Measurements from ENCODE around the gene FNTB. TPM values are rescaled to one million over a fixed set of nuclear protein-coding genes. Genes with fewer than 3 reads are reported as not detected.

The FNTB gene
- total and polyA plus RNA-seq, 9 of the 15 experiments (the other 6 are each of a cell fraction or from before 2014, with no cell fraction given), result 6.9 to 23.2 (median 12.2) TPM

DNA sequence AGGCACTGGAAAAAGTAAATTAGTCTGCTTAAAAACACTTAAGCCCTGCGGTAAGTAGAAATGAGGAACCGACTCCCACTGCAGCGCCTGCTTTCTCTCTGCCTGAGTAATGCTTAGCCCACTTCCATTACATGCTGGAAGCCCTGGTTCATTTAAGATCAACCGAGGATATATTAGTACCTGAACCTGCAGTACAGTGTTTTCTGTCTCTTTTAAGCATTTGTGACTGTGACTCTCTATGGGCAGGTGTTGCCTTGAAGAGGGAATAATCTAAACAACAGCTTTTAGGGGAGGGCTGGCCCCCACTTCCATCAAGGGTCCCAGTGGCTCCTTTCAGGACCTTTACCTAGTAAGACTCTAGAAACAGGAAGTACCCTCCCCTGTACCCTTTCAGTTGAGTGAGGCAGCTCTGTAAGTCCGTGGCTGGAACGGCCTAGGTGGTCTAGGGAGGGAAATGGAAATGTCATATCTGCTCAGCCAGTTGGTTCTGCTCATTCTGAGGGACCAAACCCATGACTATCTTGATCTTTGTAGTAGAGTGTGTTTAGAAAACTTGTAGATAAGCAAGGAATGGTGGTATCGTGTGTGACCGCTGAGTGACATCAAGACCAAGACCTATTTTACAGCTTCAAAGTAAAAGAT lies 56.2 kb downstream of the FNTB start (continued):
- no peak for TF ChIP-seq THRB (CRISPR knock-in tag; conservative IDR thresholded peaks at IDR 0.05)
- TF ChIP-seq ETV5 (CRISPR knock-in tag; IDR thresholded peaks at IDR 0.05; ENCODE audit: low read depth), result 0 out of 2 replicates have a peak, but pooled peaks have one; percentile 43
- TF ChIP-seq ZBTB1 (CRISPR knock-in tag; IDR thresholded peaks at IDR 0.05; ENCODE audit: borderline replicate concordance, low read depth), result no peak
- TF ChIP-seq HDAC6 (IDR thresholded peaks at IDR 0.05; ENCODE audit: low read depth, low read length), result no peak
- peak; percentile 91 for TF ChIP-seq FOXM1 (IDR thresholded peaks at IDR 0.05; ENCODE audit: low read depth)
- no peak for TF ChIP-seq FOXM1 (CRISPR knock-in tag; IDR thresholded peaks at IDR 0.05; ENCODE audit: low read depth)
- peak; percentile 40; the same call in 1 of the 2 replicates for TF ChIP-seq EP400 (IDR thresholded peaks at IDR 0.05)
- TF ChIP-seq MTF1 (CRISPR knock-in tag; IDR thresholded peaks at IDR 0.05; ENCODE audit: borderline replicate concordance), result no peak
- TF ChIP-seq MYC (IDR thresholded peaks at IDR 0.05; ENCODE audit: low read depth, low read length), result peak; percentile 53; the same call in 1 of the 2 replicates
- no peak for TF ChIP-seq MYC (CRISPR knock-in tag; IDR thresholded peaks at IDR 0.05; ENCODE audit: borderline replicate concordance, low read depth)
- no peak for TF ChIP-seq ZNF551 (CRISPR knock-in tag; IDR thresholded peaks at IDR 0.05)
- no peak for TF ChIP-seq CHD1 (IDR thresholded peaks at IDR 0.05; ENCODE audit: low read length)
- peak; percentile 87 for TF ChIP-seq PKNOX1 (IDR thresholded peaks at IDR 0.05)
- no peak for TF ChIP-seq ZBTB40 (IDR thresholded peaks at IDR 0.05)
- TF ChIP-seq ZBTB40 (CRISPR knock-in tag; IDR thresholded peaks at IDR 0.05), result no peak

All from K562 (cell line).